Measurements from ENCODE around the gene SORCS3.

GRCh38 chr10:104842704-104843103 lies 201.6 kb downstream of the SORCS3 start:
- TF ChIP-seq CTCF (IDR thresholded peaks at IDR 0.05; ENCODE audit: insufficient read depth, low read length, poor library complexity, severe bottlenecking) (no peak), EZH2phosphoT487 (conservative IDR thresholded peaks at IDR 0.05; ENCODE audit: low read length) (no peak)
